Panc1 (cell line): Measurements from ENCODE around the gene C11orf21. TPM values are rescaled to one million over a fixed set of nuclear protein-coding genes. Genes with fewer than 3 reads are reported as not detected.

Source experiments
- ATAC-seq: fragments of 200-7000 bp; cut with Tn5 transposase; 2 replicates; pipeline ENCODE4 v1.9.1; 2020; ENCODE audit warnings: mild to moderate bottlenecking, moderate library complexity
- Bru-seq: library from RNA; stranded (reverse); fragments of 400-500 nt; gene quantifications from one replicate; lab custom pipeline; 2021; lab: Mats Ljungman, UMichigan
- BruChase-seq, 2 experiments: library from RNA; stranded (reverse); fragments of 400-500 nt; gene quantifications; one replicate each; lab custom pipeline; 2021; lab: Mats Ljungman, UMichigan
- BruUV-seq: library from RNA; stranded (reverse); fragments of 400-500 nt; replicated peaks from 2 replicates; lab custom pipeline; 2021; lab: Mats Ljungman, UMichigan
- CTCF ChIA-PET: fragments of 300-600 bp; sonication (Branson Sonifier 250); formaldehyde crosslinking; loops from one replicate; lab custom pipeline; 2022; ENCODE audit warnings: antibody characterized with exemption; lab: Charles Lee
- POLR2A ChIA-PET: fragments of 300-600 bp; sonication (Branson Sonifier 250); formaldehyde crosslinking; loops from one replicate; lab custom pipeline; 2022; ENCODE audit warnings: antibody characterized with exemption; lab: Charles Lee
- DNase-seq: peaks from one replicate; pipeline ENCODE4 v3.0.0-alpha.2; 2010; ENCODE audit warnings: low read depth, low spot score
- H3K27ac ChIP-seq: 2 replicates; pipeline ENCODE4 v1.5.1; 2011; ENCODE audit warnings: mild to moderate bottlenecking, low read length, inconsistent platforms
- H3K27me3 ChIP-seq: fragments of 200-500 bp; sonication (Bioruptor generic); 2 replicates; pipeline ENCODE4 v1.6.0; 2014; ENCODE audit warnings: low read length, inconsistent platforms; ENCODE audit not compliant: control insufficient read depth, insufficient read depth
- H3K36me3 ChIP-seq: fragments of 200-500 bp; sonication (Bioruptor generic); 2 replicates; pipeline ENCODE4 v1.5.1; 2014; ENCODE audit warnings: inconsistent platforms, mild to moderate bottlenecking, low read length, moderate library complexity; ENCODE audit not compliant: control insufficient read depth, insufficient read depth
- H3K4me1 ChIP-seq: 2 replicates; pipeline ENCODE4 v1.5.1; 2011; ENCODE audit warnings: inconsistent platforms, mild to moderate bottlenecking, low read length, moderate library complexity; ENCODE audit not compliant: control insufficient read depth, insufficient read depth
- H3K4me3 ChIP-seq, 2 experiments: 2 replicates each; pipeline ENCODE4 v1.5.1; 2011 to 2012; ENCODE audit warnings: low read depth in 2 of 2, low read length in 2 of 2, mild to moderate bottlenecking in 2 of 2, inconsistent platforms in 1 of 2, moderate library complexity in 1 of 2
- H3K9me3 ChIP-seq: fragments of 200-500 bp; sonication (Bioruptor generic); 2 replicates; pipeline ENCODE4 v1.5.1; 2014; ENCODE audit warnings: low read depth, mild to moderate bottlenecking, inconsistent platforms, low read length, moderate library complexity; ENCODE audit not compliant: control insufficient read depth, insufficient read depth
- CTCF ChIP-seq: fragments of 450-650 bp; IDR thresholded peaks from 2 replicates; pipeline ENCODE4 v1.5.1; 2017; ENCODE audit warnings: mild to moderate bottlenecking
- POLR2AphosphoS5 ChIP-seq: IDR thresholded peaks from 2 replicates; pipeline ENCODE4 v1.6.1; 2012; ENCODE audit warnings: mild to moderate bottlenecking, low read depth, low read length, moderate library complexity
- REST ChIP-seq, 2 experiments: IDR thresholded peaks; 2 replicates each; pipeline ENCODE4 v1.6.1; 2011 to 2012; ENCODE audit warnings: low read depth in 2 of 2, control low read depth in 1 of 2, low read length in 1 of 2, mild to moderate bottlenecking in 1 of 2, moderate library complexity in 1 of 2; ENCODE audit not compliant: insufficient read depth in 1 of 2
- SIN3A ChIP-seq: IDR thresholded peaks from 2 replicates; pipeline ENCODE4 v1.6.1; 2012; ENCODE audit warnings: low read depth, mild to moderate bottlenecking, low read length, moderate library complexity, borderline replicate concordance; ENCODE audit not compliant: insufficient read depth
- TCF7L2 ChIP-seq: IDR thresholded peaks from 2 replicates; pipeline ENCODE4 v1.6.1; 2011; ENCODE audit warnings: mild to moderate bottlenecking, low read depth, low read length, inconsistent platforms
- in situ Hi-C: cut with HindIII; loops from 2 replicates; pipeline ENCODE4 v1.10.0; 2016; ENCODE audit warnings: low sequenced_read_pairs, low pct_unique_long_range_greater_than_20kb
- intact Hi-C: fragments of 100-400 bp; cut with micrococcal nuclease; formaldehyde crosslinking; loops from one replicate; pipeline ENCODE4 v1.10.0; 2022; ENCODE audit not compliant: unreplicated experiment
- long read RNA-seq: library from polyadenylated mRNA; unstranded; transcript quantifications from one replicate; pipeline ENCODE4 v2.0.0, GENCODE V29; 2021; ENCODE audit not compliant: unreplicated experiment
- polyA plus RNA-seq: library from polyadenylated mRNA; unstranded; fragments of >200 nt; gene quantifications from one replicate; pipeline ENCODE4 v1.2.1, GENCODE V29; 2012; ENCODE audit warnings: missing spikeins; ENCODE audit not compliant: insufficient read length
- total RNA-seq: library from RNA; stranded (reverse); gene quantifications from one replicate; pipeline ENCODE4 v1.2.1, GENCODE V29; 2021; ENCODE audit not compliant: unreplicated experiment

C11orf21 gene
- total RNA-seq (0.31 TPM), Bru-seq, nascent RNA (not detected), BruChase-seq, experiment 1, labeled RNA remaining after a 2-hour chase (not detected), BruChase-seq, experiment 2, labeled RNA remaining after a 6-hour chase (percentile 7 among the genes with signal in this experiment)
- not detected for polyA plus RNA-seq
- long read RNA-seq: 0 reads

- in situ Hi-C loops: no loop called here
- POLR2A ChIA-PET: interaction anchor here (0.5 kb wide), 1 partner anchor 52 kb away, joined by 3 read pairs; no protein-coding TSS in a partner anchor
- Histone ChIP-seq H3K4me3 (no peak within 1 kb of the TSS), H3K36me3 (no peaks in the 10 kb centered on the region), H3K27ac (no peak within 1 kb of the TSS), H3K4me1 (no peaks in the 10 kb centered on the region), H3K27me3 (no peaks in the 10 kb centered on the region), H3K9me3 (no peaks in the 10 kb centered on the region)
- DNase-seq (no peak), ATAC-seq (no peak)
- intact Hi-C loops: no loop called here
- no peak for TF ChIP-seq SIN3A
- no peak for TF ChIP-seq TCF7L2
- TF ChIP-seq CTCF: no peak
- no peak for TF ChIP-seq POLR2AphosphoS5
- no TSS peak for BruUV-seq
- CTCF ChIA-PET: interaction anchor here (0.6 to 3.8 kb wide), 4 partner anchors 16 to 306 kb away, joined by 3 to 21 read pairs (median 4); no protein-coding TSS in a partner anchor
These were observed at the start of gene C11orf21, which contains the start of gene TSPAN32 for GRCh38 chr11:2301631-2302305. Gene C11orf21 (minus strand): TSS chr11:2301918. CDS start chr11:2301808, 110 bp downstream. Gene TSPAN32 (plus strand): TSS chr11:2302013. CDS start chr11:2302150, 137 bp downstream.

- DNase-seq (no peak), ATAC-seq (no peak)
- no peaks in the 10 kb centered on the region for H3K4me1 ChIP-seq
- TF ChIP-seq SIN3A: no peak
- TF ChIP-seq CTCF: no peak
- TF ChIP-seq TCF7L2: no peak
- no peak for TF ChIP-seq REST (IDR thresholded peaks at IDR 0.05; ENCODE audit: insufficient read depth in 1 of 2, low read depth in 2 of 2, low read length in 1 of 2)
- no peak for TF ChIP-seq POLR2AphosphoS5
- no peaks in the 10 kb centered on the region for H3K36me3 ChIP-seq
- intact Hi-C loops (no loop called here), in situ Hi-C loops (no loop called here)
- peaks cover 4% of the 10 kb centered on the region for H3K27me3 ChIP-seq
- no peak overlapping the region for H3K4me3 ChIP-seq
- no TSS peak for BruUV-seq
- ChIA-PET POLR2A (no interaction called here), CTCF (no interaction called here)
- no peak overlapping the region for H3K27ac ChIP-seq
- H3K9me3 ChIP-seq: no peaks in the 10 kb centered on the region
These were observed 47.3 kb upstream of the C11orf21 start for GRCh38 chr11:2348986-2349385.
